Neuron (in vitro differentiated cells): ENCODE measurements around the gene CHST11.
A peak's percentile ranks its signal among the peaks of the same experiment; 100 is the strongest.

Experiments
- H2AFZ ChIP-seq: one replicate; pipeline ENCODE4 v1.6.1; 2013; ENCODE audit warnings: low read depth, mild to moderate bottlenecking, inconsistent platforms, low read length, moderate library complexity
- H3K27me3 ChIP-seq: one replicate; pipeline ENCODE4 v1.6.1; 2013; ENCODE audit warnings: low read length; ENCODE audit not compliant: insufficient read depth
- H3K36me3 ChIP-seq: one replicate; pipeline ENCODE4 v1.6.1; 2013; ENCODE audit warnings: low read length; ENCODE audit not compliant: insufficient read depth
- H3K4me1 ChIP-seq: one replicate; pipeline ENCODE4 v1.6.1; 2013; ENCODE audit warnings: low read length; ENCODE audit not compliant: insufficient read depth
- H3K4me3 ChIP-seq: 2 replicates; pipeline ENCODE4 v1.5.1; 2013; ENCODE audit warnings: mild to moderate bottlenecking, low read length, moderate library complexity
- H3K9me3 ChIP-seq: one replicate; pipeline ENCODE4 v1.6.1; 2013; ENCODE audit warnings: low read length

Gene CHST11

GRCh38 chr12:104469066-104469465, 12.3 kb downstream of the CHST11 start:
- Histone ChIP-seq H2AFZ (no peak overlapping the region), H3K36me3 (no peaks in the 10 kb centered on the region), H3K9me3 (no peaks in the 10 kb centered on the region), H3K4me3 (no peak overlapping the region), H3K4me1 (peaks cover 17% of the 10 kb centered on the region), H3K27me3 (no peaks in the 10 kb centered on the region)

- no peaks in the 10 kb centered on the region for H3K36me3 ChIP-seq
- H3K4me1 ChIP-seq = peaks cover 21% of the 10 kb centered on the region
- H3K27me3 ChIP-seq = no peaks in the 10 kb centered on the region
- H3K9me3 ChIP-seq = no peaks in the 10 kb centered on the region
- no peak overlapping the region for H3K4me3 ChIP-seq
- H2AFZ ChIP-seq = no peak overlapping the region
These were observed 12.8 kb downstream of the CHST11 start for GRCh38 chr12:104469523-104469922.

- peaks cover 27% of the 10 kb centered on the region for H3K4me1 ChIP-seq
- no peaks in the 10 kb centered on the region for H3K27me3 ChIP-seq
- no peak overlapping the region for H3K4me3 ChIP-seq
- no peaks in the 10 kb centered on the region for H3K36me3 ChIP-seq
- no peaks in the 10 kb centered on the region for H3K9me3 ChIP-seq
- no peak overlapping the region for H2AFZ ChIP-seq
These were observed 13.8 kb downstream of the CHST11 start for GRCh38 chr12:104470521-104470920.

GRCh38 chr12:104471336-104471735, 14.6 kb downstream of the CHST11 start:
- Histone ChIP-seq H2AFZ (no peak overlapping the region), H3K27me3 (no peaks in the 10 kb centered on the region), H3K9me3 (no peaks in the 10 kb centered on the region), H3K4me1 (peaks cover 27% of the 10 kb centered on the region), H3K4me3 (no peak overlapping the region), H3K36me3 (no peaks in the 10 kb centered on the region)

- no peaks in the 10 kb centered on the region for H3K9me3 ChIP-seq
- H3K36me3 ChIP-seq = no peaks in the 10 kb centered on the region
- no peaks in the 10 kb centered on the region for H3K27me3 ChIP-seq
- H2AFZ ChIP-seq = no peak overlapping the region
- no peak overlapping the region for H3K4me3 ChIP-seq
- H3K4me1 ChIP-seq = peaks cover 27% of the 10 kb centered on the region
These were observed 16.0 kb downstream of the CHST11 start for GRCh38 chr12:104472748-104473147.

- H3K4me1 ChIP-seq = peaks cover 27% of the 10 kb centered on the region
- H3K9me3 ChIP-seq = no peaks in the 10 kb centered on the region
- H3K4me3 ChIP-seq = peak overlapping the region; percentile 11
- no peak overlapping the region for H2AFZ ChIP-seq
- H3K36me3 ChIP-seq = no peaks in the 10 kb centered on the region
- no peaks in the 10 kb centered on the region for H3K27me3 ChIP-seq
These were observed 16.7 kb downstream of the CHST11 start for GRCh38 chr12:104473374-104473983.

- Histone ChIP-seq H3K4me3 (no peak overlapping the region), H3K36me3 (no peaks in the 10 kb centered on the region), H2AFZ (no peak overlapping the region), H3K27me3 (no peaks in the 10 kb centered on the region), H3K9me3 (no peaks in the 10 kb centered on the region), H3K4me1 (peaks cover 27% of the 10 kb centered on the region)
These were observed 18.5 kb downstream of the CHST11 start for GRCh38 chr12:104475271-104475670.

GRCh38 chr12:104477510-104478390, 21.0 kb downstream of the CHST11 start:
- Histone ChIP-seq H3K27me3 (no peaks in the 10 kb centered on the region), H3K4me1 (peaks cover 22% of the 10 kb centered on the region)

GRCh38 chr12:104478396-104479122, 21.8 kb downstream of the CHST11 start:
- no peaks in the 10 kb centered on the region for H3K27me3 ChIP-seq

More at GRCh38 chr12:104477510-104478390, 21.0 kb downstream of the CHST11 start:
- H3K9me3 ChIP-seq = no peaks in the 10 kb centered on the region
- no peaks in the 10 kb centered on the region for H3K36me3 ChIP-seq
- H2AFZ ChIP-seq = no peak overlapping the region
- H3K4me3 ChIP-seq = no peak overlapping the region

GRCh38 chr12:104479123-104479662, 22.4 kb downstream of the CHST11 start:
- H3K36me3 ChIP-seq = no peaks in the 10 kb centered on the region

More at GRCh38 chr12:104478396-104479122, 21.8 kb downstream of the CHST11 start:
- H3K4me1 ChIP-seq = peaks cover 14% of the 10 kb centered on the region
- no peak overlapping the region for H2AFZ ChIP-seq
- H3K4me3 ChIP-seq = no peak overlapping the region
- no peaks in the 10 kb centered on the region for H3K36me3 ChIP-seq
- H3K9me3 ChIP-seq = no peaks in the 10 kb centered on the region

GRCh38 chr12:104480012-104480411, 23.3 kb downstream of the CHST11 start:
- H3K27me3 ChIP-seq = no peaks in the 10 kb centered on the region
- H3K4me1 ChIP-seq = peaks cover 3% of the 10 kb centered on the region
- peaks cover 2% of the 10 kb centered on the region for H3K9me3 ChIP-seq
- no peak overlapping the region for H3K4me3 ChIP-seq
- H3K36me3 ChIP-seq = no peaks in the 10 kb centered on the region
- H2AFZ ChIP-seq = no peak overlapping the region

More at GRCh38 chr12:104479123-104479662, 22.4 kb downstream of the CHST11 start:
- Histone ChIP-seq H3K4me1 (peaks cover 9% of the 10 kb centered on the region), H3K27me3 (no peaks in the 10 kb centered on the region), H3K4me3 (no peak overlapping the region), H3K9me3 (peaks cover 2% of the 10 kb centered on the region), H2AFZ (no peak overlapping the region)

GRCh38 chr12:104480826-104481440, 24.2 kb downstream of the CHST11 start:
- Histone ChIP-seq H3K4me3 (no peak overlapping the region), H3K9me3 (peaks cover 2% of the 10 kb centered on the region), H3K36me3 (no peaks in the 10 kb centered on the region), H2AFZ (no peak overlapping the region), H3K4me1 (no peaks in the 10 kb centered on the region), H3K27me3 (no peaks in the 10 kb centered on the region)
